ENCODE measurements around the gene FANCL.
"Not testable (repeated sequence)": the region's sequence is repeated elsewhere in the genome, so short reads cannot be mapped to it uniquely, and the experiment has no call there.

The FANCL gene

GRCh38 chr2:58120626-58121229 lies 120.4 kb downstream of the FANCL start:
- CTCF ChIA-PET, result no interaction called here
- POLR2A ChIA-PET, result no interaction called here
- TF ChIP-seq SP1 (IDR thresholded peaks at IDR 0.05), result no peak
- TF ChIP-seq FOXA1 (IDR thresholded peaks at IDR 0.05), result no peak
- TF ChIP-seq FOXK2 (IDR thresholded peaks at IDR 0.05), result no peak
- no peak for TF ChIP-seq ZNF384 (IDR thresholded peaks at IDR 0.05)
- no peak for TF ChIP-seq BHLHE40 (IDR thresholded peaks at IDR 0.05; ENCODE audit: borderline replicate concordance)
- no peak for TF ChIP-seq FOXM1 (IDR thresholded peaks at IDR 0.05; ENCODE audit: borderline replicate concordance)
- no peak for TF ChIP-seq ELF4 (IDR thresholded peaks at IDR 0.05)
- TF ChIP-seq NFRKB (IDR thresholded peaks at IDR 0.05), result no peak
- TF ChIP-seq L3MBTL2 (conservative IDR thresholded peaks at IDR 0.05), result no peak
- no peak for TF ChIP-seq ARNT (IDR thresholded peaks at IDR 0.05)
- no peak for TF ChIP-seq LEF1 (IDR thresholded peaks at IDR 0.05; ENCODE audit: borderline replicate concordance)
- no peak for TF ChIP-seq TARDBP (IDR thresholded peaks at IDR 0.05)
- TF ChIP-seq HDGF (IDR thresholded peaks at IDR 0.05; ENCODE audit: borderline replicate concordance), result no peak
- no peak for TF ChIP-seq CTBP1 (IDR thresholded peaks at IDR 0.05; ENCODE audit: borderline replicate concordance)
- no peak for TF ChIP-seq PKNOX1 (IDR thresholded peaks at IDR 0.05)
- no peak for TF ChIP-seq SUZ12 (IDR thresholded peaks at IDR 0.05)
- no peak for DNase-seq (ENCODE audit: extremely low spot score)

- POLR2A ChIA-PET; CTCF ChIA-PET; DNase-seq (ENCODE audit: extremely low spot score): not testable (repeated sequence)
These were observed 127.6 kb downstream of the FANCL start for GRCh38 chr2:58113563-58113962.

- ChIA-PET CTCF (no interaction called here), POLR2A (no interaction called here)
- TF ChIP-seq FOXA1 (IDR thresholded peaks at IDR 0.05) (no peak), SP1 (IDR thresholded peaks at IDR 0.05) (no peak), PKNOX1 (IDR thresholded peaks at IDR 0.05) (no peak), BHLHE40 (IDR thresholded peaks at IDR 0.05; ENCODE audit: borderline replicate concordance) (no peak), ZNF384 (IDR thresholded peaks at IDR 0.05) (no peak), ELF4 (IDR thresholded peaks at IDR 0.05) (no peak), CTBP1 (IDR thresholded peaks at IDR 0.05; ENCODE audit: borderline replicate concordance) (no peak), SUZ12 (IDR thresholded peaks at IDR 0.05) (no peak), HDGF (IDR thresholded peaks at IDR 0.05; ENCODE audit: borderline replicate concordance) (no peak), LEF1 (IDR thresholded peaks at IDR 0.05; ENCODE audit: borderline replicate concordance) (no peak), FOXK2 (IDR thresholded peaks at IDR 0.05) (no peak), TARDBP (IDR thresholded peaks at IDR 0.05) (no peak), L3MBTL2 (conservative IDR thresholded peaks at IDR 0.05) (no peak)
- DNase-seq (ENCODE audit: extremely low spot score), result peak; percentile 27
These were observed 130.4 kb downstream of the FANCL start for GRCh38 chr2:58110765-58111164.

- POLR2A ChIA-PET, result no interaction called here
These were observed 131.6 kb downstream of the FANCL start for GRCh38 chr2:58109481-58109880.

More at GRCh38 chr2:58109481-58109880, 131.6 kb downstream of the FANCL start:
- TF ChIP-seq CTBP1 (IDR thresholded peaks at IDR 0.05; ENCODE audit: borderline replicate concordance), result no peak
- TF ChIP-seq ZNF384 (IDR thresholded peaks at IDR 0.05), result no peak
- TF ChIP-seq SP1 (IDR thresholded peaks at IDR 0.05), result no peak
- no peak for TF ChIP-seq HDGF (IDR thresholded peaks at IDR 0.05; ENCODE audit: borderline replicate concordance)
- no peak for TF ChIP-seq FOXK2 (IDR thresholded peaks at IDR 0.05)
- TF ChIP-seq TARDBP (IDR thresholded peaks at IDR 0.05), result no peak
- TF ChIP-seq PKNOX1 (IDR thresholded peaks at IDR 0.05), result no peak
- TF ChIP-seq ARNT (IDR thresholded peaks at IDR 0.05), result no peak
- TF ChIP-seq FOXA1 (IDR thresholded peaks at IDR 0.05), result no peak
- CTCF ChIA-PET, result no interaction called here
- DNase-seq (ENCODE audit: extremely low spot score), result no peak
